ENCODE measurements around the gene ANKMY1.
A peak's percentile ranks its signal among the peaks of the same experiment; 100 is the strongest.

ANKMY1 gene

GRCh38 chr2:240436683-240437550, 120.9 kb downstream of the ANKMY1 start:
- no peak for TF ChIP-seq CTCF (IDR thresholded peaks at IDR 0.05; ENCODE audit: control insufficient read depth, insufficient read depth, low read depth, low read length, missing control alignments)
- DNase-seq (ENCODE audit: low read depth): no peak
- H3K4me3 ChIP-seq (ENCODE audit: control insufficient read depth, low read depth, low read length): peak overlapping the region; percentile 70

- H3K4me3 ChIP-seq (ENCODE audit: control insufficient read depth, low read depth, low read length): peak overlapping the region; percentile 70
- no peak for DNase-seq (ENCODE audit: low read depth)
- TF ChIP-seq CTCF (IDR thresholded peaks at IDR 0.05; ENCODE audit: control insufficient read depth, insufficient read depth, low read depth, low read length, missing control alignments): no peak
Measured at GRCh38 chr2:240435948-240436682, 121.7 kb downstream of the ANKMY1 start.

GRCh38 chr2:240435457-240435947, 122.3 kb downstream of the ANKMY1 start, which contains the start of gene GPC1:
GPC1 (plus strand) TSS chr2:240435663; CDS start chr2:240435919, 256 bp downstream.
- H3K4me3 ChIP-seq (ENCODE audit: control insufficient read depth, low read depth, low read length): peak within 1 kb of the TSS; percentile 70
- TF ChIP-seq CTCF (IDR thresholded peaks at IDR 0.05; ENCODE audit: control insufficient read depth, insufficient read depth, low read depth, low read length, missing control alignments): no peak
- peak; percentile 32 for DNase-seq (ENCODE audit: low read depth)

GRCh38 chr2:240434728-240435456, 122.9 kb downstream of the ANKMY1 start:
- H3K4me3 ChIP-seq (ENCODE audit: control insufficient read depth, low read depth, low read length): peak overlapping the region; percentile 59
- peak; percentile 52 for DNase-seq (ENCODE audit: low read depth)
- TF ChIP-seq CTCF (IDR thresholded peaks at IDR 0.05; ENCODE audit: control insufficient read depth, insufficient read depth, low read depth, low read length, missing control alignments): no peak

- peak overlapping the region; percentile 59 for H3K4me3 ChIP-seq (ENCODE audit: control insufficient read depth, low read depth, low read length)
- DNase-seq (ENCODE audit: low read depth): peak; percentile 83
- TF ChIP-seq CTCF (IDR thresholded peaks at IDR 0.05; ENCODE audit: control insufficient read depth, insufficient read depth, low read depth, low read length, missing control alignments): no peak
Measured at GRCh38 chr2:240433973-240434727, 123.6 kb downstream of the ANKMY1 start.

All from AG09309 (cell line).